GM23338 (cell line): Measurements from ENCODE around the gene UQCRC1. TPM values are rescaled to one million over a fixed set of nuclear protein-coding genes. Genes with fewer than 3 reads are reported as not detected.

ENCODE experiments used
- ATAC-seq: fragments of 200-7000 bp; cut with Tn5 transposase; 3 replicates; pipeline ENCODE4 v1.9.1; 2020
- DNase-seq: peaks from one replicate; pipeline ENCODE4 v3.0.0-alpha.2; 2015; ENCODE audit warnings: low spot score
- H2AFZ ChIP-seq: fragments of 200-600 bp; sonication (generic); 2 replicates; pipeline ENCODE4 v1.8.0; 2016; ENCODE audit warnings: antibody characterized with exemption, mild to moderate bottlenecking, moderate library complexity
- H3F3A ChIP-seq: fragments of 200-600 bp; sonication (generic); replicated peaks from 2 replicates; pipeline ENCODE4 v1.8.0; 2017; ENCODE audit warnings: antibody characterized with exemption, mixed run types, low read depth
- H3K27ac ChIP-seq: fragments of 200-600 bp; sonication (generic); 2 replicates; pipeline ENCODE4 v1.6.1; 2016; ENCODE audit warnings: low read depth
- H3K27me3 ChIP-seq: fragments of 200-600 bp; sonication (generic); 2 replicates; pipeline ENCODE4 v1.8.0; 2016; ENCODE audit warnings: mild to moderate bottlenecking, mixed run types, moderate library complexity; ENCODE audit not compliant: insufficient read depth
- H3K36me3 ChIP-seq: fragments of 200-600 bp; sonication (generic); 2 replicates; pipeline ENCODE4 v1.8.0; 2016; ENCODE audit warnings: mild to moderate bottlenecking; ENCODE audit not compliant: insufficient read depth
- H3K4me1 ChIP-seq: fragments of 200-600 bp; sonication (generic); 2 replicates; pipeline ENCODE4 v1.8.0; 2016; ENCODE audit warnings: mild to moderate bottlenecking, moderate library complexity; ENCODE audit not compliant: insufficient read depth
- H3K4me2 ChIP-seq: fragments of 200-600 bp; sonication (generic); 2 replicates; pipeline ENCODE4 v1.7.1; 2017; ENCODE audit warnings: mixed run types
- H3K4me3 ChIP-seq: fragments of 200-600 bp; sonication (generic); 2 replicates; pipeline ENCODE4 v1.6.1; 2016; ENCODE audit warnings: mixed run types
- H3K79me2 ChIP-seq: fragments of 200-600 bp; sonication (generic); replicated peaks from 2 replicates; pipeline ENCODE4 v1.8.0; 2017; ENCODE audit warnings: mild to moderate bottlenecking; ENCODE audit not compliant: insufficient read depth
- H3K9me2 ChIP-seq: fragments of 200-600 bp; sonication (generic); 2 replicates; pipeline ENCODE4 v1.8.0; 2017; ENCODE audit not compliant: insufficient read depth
- H4K20me1 ChIP-seq: fragments of 200-600 bp; sonication (generic); replicated peaks from 2 replicates; pipeline ENCODE4 v1.8.0; 2017; ENCODE audit warnings: mild to moderate bottlenecking; ENCODE audit not compliant: insufficient read depth
- H3K27ac Mint-ChIP-seq: 2 replicates; pipeline ENCODE4 v1.8.0; 2020; ENCODE audit warnings: inconsistent platforms, mild to moderate bottlenecking, moderate library complexity, mixed read lengths
- H3K27me3 Mint-ChIP-seq: 3 replicates; pipeline ENCODE4 v1.8.0; 2022; ENCODE audit warnings: low read depth, mild to moderate bottlenecking, moderate library complexity, mixed read lengths, inconsistent platforms; ENCODE audit not compliant: insufficient read depth, poor library complexity
- H3K36me3 Mint-ChIP-seq: 3 replicates; pipeline ENCODE4 v1.8.0; 2021; ENCODE audit warnings: low read depth, mild to moderate bottlenecking, inconsistent platforms, moderate library complexity, mixed read lengths
- H3K4me1 Mint-ChIP-seq: 3 replicates; pipeline ENCODE4 v1.8.0; 2020; ENCODE audit warnings: mild to moderate bottlenecking, inconsistent platforms, mixed read lengths
- H3K4me3 Mint-ChIP-seq: 3 replicates; pipeline ENCODE4 v1.8.0; 2021; ENCODE audit warnings: moderate library complexity, mild to moderate bottlenecking, inconsistent platforms, mixed read lengths
- H3K9me3 Mint-ChIP-seq: 3 replicates; pipeline ENCODE4 v1.8.0; 2020; ENCODE audit warnings: moderate library complexity, mild to moderate bottlenecking, inconsistent platforms, mixed read lengths
- EZH2 ChIP-seq: fragments of 200-600 bp; sonication (generic); IDR thresholded peaks from one replicate; pipeline ENCODE4 v1.8.0; 2017; ENCODE audit warnings: antibody characterized with exemption, mild to moderate bottlenecking, low read depth; ENCODE audit not compliant: unreplicated experiment
- EZH2phosphoT487 ChIP-seq: fragments of 200-600 bp; sonication (generic); IDR thresholded peaks from one replicate; pipeline ENCODE4 v1.8.1; 2018; ENCODE audit warnings: antibody characterized with exemption; ENCODE audit not compliant: unreplicated experiment
- JUNB ChIP-seq: IDR thresholded peaks from one replicate; pipeline ENCODE4 v1.6.1; 2016; ENCODE audit warnings: antibody characterized with exemption; ENCODE audit not compliant: unreplicated experiment
- NANOG ChIP-seq: IDR thresholded peaks from 2 replicates; pipeline ENCODE4 v1.6.1; 2016; ENCODE audit warnings: antibody characterized with exemption, borderline replicate concordance
- STAT1 ChIP-seq: IDR thresholded peaks from one replicate; pipeline ENCODE4 v1.6.1; 2016; ENCODE audit warnings: antibody characterized with exemption; ENCODE audit not compliant: unreplicated experiment
- ZNF331 ChIP-seq: fragments of 250-450 bp; sonication (Bioruptor Pico); IDR thresholded peaks from 2 replicates; pipeline ENCODE4 v1.5.0; 2020; ENCODE audit warnings: low read depth, mild to moderate bottlenecking, moderate library complexity
- polyA plus RNA-seq: library from polyadenylated mRNA; unstranded; fragments of >200 nt; fragmentation: Nextera tagmentation; extraction: Ambion mirVana; gene quantifications from 2 replicates; pipeline ENCODE4 v1.2.1, GENCODE V29; 2016
- total RNA-seq: library from RNA; depleted of rRNA; stranded (reverse); fragments of >200 nt; shearing (Covaris generic); gene quantifications from 2 replicates; pipeline ENCODE4 v1.2.3, GENCODE V29; 2014
- TF ChIP-seq, protein P1 (sequence below): IDR thresholded peaks from one replicate; pipeline ENCODE4 v1.6.1; 2018; ENCODE audit warnings: antibody characterized with exemption; ENCODE audit not compliant: unreplicated experiment
- TF ChIP-seq, protein P2 (sequence below): IDR thresholded peaks from 2 replicates; pipeline ENCODE4 v1.6.1; 2016; ENCODE audit warnings: antibody characterized with exemption
- TF ChIP-seq, protein P3 (sequence below), 2 experiments: fragments of 200-600 bp in 1 of 2; sonication (generic) in 1 of 2; conservative IDR thresholded peaks; 2 replicates each; pipeline versions ENCODE4 v1.5.1 to v1.6.1; 2016 to 2017; ENCODE audit warnings: antibody characterized with exemption in 2 of 2, low read depth in 2 of 2, mild to moderate bottlenecking in 2 of 2, moderate library complexity in 1 of 2

UQCRC1 gene
- total and polyA plus RNA-seq, 2 experiments from 2014 or later: 232 to 439 TPM

- TF ChIP-seq, protein P1, sequence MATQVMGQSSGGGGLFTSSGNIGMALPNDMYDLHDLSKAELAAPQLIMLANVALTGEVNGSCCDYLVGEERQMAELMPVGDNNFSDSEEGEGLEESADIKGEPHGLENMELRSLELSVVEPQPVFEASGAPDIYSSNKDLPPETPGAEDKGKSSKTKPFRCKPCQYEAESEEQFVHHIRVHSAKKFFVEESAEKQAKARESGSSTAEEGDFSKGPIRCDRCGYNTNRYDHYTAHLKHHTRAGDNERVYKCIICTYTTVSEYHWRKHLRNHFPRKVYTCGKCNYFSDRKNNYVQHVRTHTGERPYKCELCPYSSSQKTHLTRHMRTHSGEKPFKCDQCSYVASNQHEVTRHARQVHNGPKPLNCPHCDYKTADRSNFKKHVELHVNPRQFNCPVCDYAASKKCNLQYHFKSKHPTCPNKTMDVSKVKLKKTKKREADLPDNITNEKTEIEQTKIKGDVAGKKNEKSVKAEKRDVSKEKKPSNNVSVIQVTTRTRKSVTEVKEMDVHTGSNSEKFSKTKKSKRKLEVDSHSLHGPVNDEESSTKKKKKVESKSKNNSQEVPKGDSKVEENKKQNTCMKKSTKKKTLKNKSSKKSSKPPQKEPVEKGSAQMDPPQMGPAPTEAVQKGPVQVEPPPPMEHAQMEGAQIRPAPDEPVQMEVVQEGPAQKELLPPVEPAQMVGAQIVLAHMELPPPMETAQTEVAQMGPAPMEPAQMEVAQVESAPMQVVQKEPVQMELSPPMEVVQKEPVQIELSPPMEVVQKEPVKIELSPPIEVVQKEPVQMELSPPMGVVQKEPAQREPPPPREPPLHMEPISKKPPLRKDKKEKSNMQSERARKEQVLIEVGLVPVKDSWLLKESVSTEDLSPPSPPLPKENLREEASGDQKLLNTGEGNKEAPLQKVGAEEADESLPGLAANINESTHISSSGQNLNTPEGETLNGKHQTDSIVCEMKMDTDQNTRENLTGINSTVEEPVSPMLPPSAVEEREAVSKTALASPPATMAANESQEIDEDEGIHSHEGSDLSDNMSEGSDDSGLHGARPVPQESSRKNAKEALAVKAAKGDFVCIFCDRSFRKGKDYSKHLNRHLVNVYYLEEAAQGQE: no peak
- TF ChIP-seq JUNB: no peak
- no peak for TF ChIP-seq ZNF331 (CRISPR knock-in tag)
- no peak for TF ChIP-seq EZH2
- TF ChIP-seq, protein P2, sequence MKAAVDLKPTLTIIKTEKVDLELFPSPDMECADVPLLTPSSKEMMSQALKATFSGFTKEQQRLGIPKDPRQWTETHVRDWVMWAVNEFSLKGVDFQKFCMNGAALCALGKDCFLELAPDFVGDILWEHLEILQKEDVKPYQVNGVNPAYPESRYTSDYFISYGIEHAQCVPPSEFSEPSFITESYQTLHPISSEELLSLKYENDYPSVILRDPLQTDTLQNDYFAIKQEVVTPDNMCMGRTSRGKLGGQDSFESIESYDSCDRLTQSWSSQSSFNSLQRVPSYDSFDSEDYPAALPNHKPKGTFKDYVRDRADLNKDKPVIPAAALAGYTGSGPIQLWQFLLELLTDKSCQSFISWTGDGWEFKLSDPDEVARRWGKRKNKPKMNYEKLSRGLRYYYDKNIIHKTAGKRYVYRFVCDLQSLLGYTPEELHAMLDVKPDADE: no peak
- no peak for TF ChIP-seq EZH2phosphoT487
- TF ChIP-seq STAT1: no peak
Measured at GRCh38 chr3:48621461-48621869, 12.0 kb upstream of the UQCRC1 start, which contains the start of gene TMEM89 (continued).

- H2AFZ ChIP-seq: no peak overlapping the region
- Mint-ChIP-seq H3K27ac (no peak overlapping the region), H3K27me3 (peaks cover 12% of the 10 kb centered on the region), H3K9me3 (peaks cover 31% of the 10 kb centered on the region), H3K36me3 (peaks cover 49% of the 10 kb centered on the region), H3K4me3 (no peak overlapping the region), H3K4me1 (peaks cover 14% of the 10 kb centered on the region; the same call in 2 of the 3 replicates)
- H4K20me1 ChIP-seq: no peaks in the 10 kb centered on the region
- H3F3A ChIP-seq: peaks cover 6% of the 10 kb centered on the region
- no peaks in the 10 kb centered on the region for H3K9me2 ChIP-seq
- no peak overlapping the region for H3K27ac ChIP-seq
- DNase-seq (no peak), ATAC-seq (no peak)
- TF ChIP-seq, protein P3, sequence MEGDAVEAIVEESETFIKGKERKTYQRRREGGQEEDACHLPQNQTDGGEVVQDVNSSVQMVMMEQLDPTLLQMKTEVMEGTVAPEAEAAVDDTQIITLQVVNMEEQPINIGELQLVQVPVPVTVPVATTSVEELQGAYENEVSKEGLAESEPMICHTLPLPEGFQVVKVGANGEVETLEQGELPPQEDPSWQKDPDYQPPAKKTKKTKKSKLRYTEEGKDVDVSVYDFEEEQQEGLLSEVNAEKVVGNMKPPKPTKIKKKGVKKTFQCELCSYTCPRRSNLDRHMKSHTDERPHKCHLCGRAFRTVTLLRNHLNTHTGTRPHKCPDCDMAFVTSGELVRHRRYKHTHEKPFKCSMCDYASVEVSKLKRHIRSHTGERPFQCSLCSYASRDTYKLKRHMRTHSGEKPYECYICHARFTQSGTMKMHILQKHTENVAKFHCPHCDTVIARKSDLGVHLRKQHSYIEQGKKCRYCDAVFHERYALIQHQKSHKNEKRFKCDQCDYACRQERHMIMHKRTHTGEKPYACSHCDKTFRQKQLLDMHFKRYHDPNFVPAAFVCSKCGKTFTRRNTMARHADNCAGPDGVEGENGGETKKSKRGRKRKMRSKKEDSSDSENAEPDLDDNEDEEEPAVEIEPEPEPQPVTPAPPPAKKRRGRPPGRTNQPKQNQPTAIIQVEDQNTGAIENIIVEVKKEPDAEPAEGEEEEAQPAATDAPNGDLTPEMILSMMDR (conservative IDR thresholded peaks at IDR 0.05; ENCODE audit: low read depth in 2 of 2): no peak
- TF ChIP-seq NANOG (no peak), EZH2 (no peak), EZH2phosphoT487 (no peak)
- H3K4me3 ChIP-seq: no peak overlapping the region
- no peak overlapping the region for H3K4me2 ChIP-seq
- H3K27me3 ChIP-seq: no peaks in the 10 kb centered on the region
- peaks cover 7% of the 10 kb centered on the region for H3K36me3 ChIP-seq
- H3K79me2 ChIP-seq: no peaks in the 10 kb centered on the region
- 0 out of 2 replicates have a peak, but pooled peaks cover 3% of the 10 kb centered on the region for H3K4me1 ChIP-seq
Measured at GRCh38 chr3:48619541-48620524, 10.4 kb upstream of the UQCRC1 start.
